ENCODE results near the gene BCKDK.
"Not testable (repeated sequence)": the region's sequence is repeated elsewhere in the genome, so short reads cannot be mapped to it uniquely, and the experiment has no call there.

The BCKDK gene

DNA sequence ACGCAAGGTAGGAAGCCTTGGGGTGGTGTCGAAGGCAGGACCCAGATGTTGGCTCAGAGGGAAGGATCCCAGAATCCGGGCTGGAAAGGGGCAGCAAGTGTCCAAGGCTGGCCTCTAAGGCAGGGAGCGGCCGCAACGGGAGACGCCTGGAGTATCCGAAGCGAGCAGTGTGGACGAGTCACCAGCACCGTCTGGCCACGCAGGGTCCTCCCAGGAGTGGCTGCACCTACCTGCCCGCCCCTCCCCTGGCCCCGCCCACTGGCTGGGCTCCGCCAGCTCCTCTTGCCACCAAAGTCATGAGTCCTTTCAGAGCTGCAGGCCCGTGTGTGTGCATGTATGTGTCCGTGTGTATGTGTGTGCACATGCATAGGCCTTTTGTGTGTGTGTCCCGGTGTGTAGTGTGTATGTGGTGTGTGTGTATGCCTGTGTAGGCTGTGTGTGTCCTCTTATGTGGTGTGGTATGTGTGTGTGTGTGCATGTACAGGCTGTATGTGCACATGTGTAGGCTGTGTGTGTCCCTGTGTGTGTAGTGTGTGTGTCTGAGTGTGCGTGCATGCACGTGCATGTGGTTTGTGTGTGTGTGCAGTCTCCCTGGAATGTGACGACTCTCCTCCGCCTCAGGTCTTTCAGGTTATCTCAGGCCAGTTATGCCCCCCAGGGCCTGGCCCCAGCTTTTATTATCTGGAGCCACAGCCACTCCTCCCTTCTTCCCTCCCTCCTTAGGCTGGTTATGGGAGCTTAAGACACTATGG, 27.5 kb downstream of the BCKDK start, which contains the start of gene PRSS8:
TSS of gene PRSS8 (minus strand) at position 193 of the 752 bp plus-strand sequence. CDS start 229 bp downstream, outside the sequence.
- peak within 1 kb of the TSS in 1 of 2 experiments; percentile 49 for H3K27ac ChIP-seq (ENCODE audit: insufficient read depth in 1 of 2, low read depth in 1 of 2, low read length in 2 of 2, poor library complexity in 1 of 2, severe bottlenecking in 2 of 2)
- CTCF ChIA-PET, result interaction anchor here (0.6 to 2.1 kb wide), 5 partner anchors 10 to 151 kb away, joined by 3 to 6 read pairs (median 3); partner anchors contain the start of genes KAT8 and PRSS36

DNA sequence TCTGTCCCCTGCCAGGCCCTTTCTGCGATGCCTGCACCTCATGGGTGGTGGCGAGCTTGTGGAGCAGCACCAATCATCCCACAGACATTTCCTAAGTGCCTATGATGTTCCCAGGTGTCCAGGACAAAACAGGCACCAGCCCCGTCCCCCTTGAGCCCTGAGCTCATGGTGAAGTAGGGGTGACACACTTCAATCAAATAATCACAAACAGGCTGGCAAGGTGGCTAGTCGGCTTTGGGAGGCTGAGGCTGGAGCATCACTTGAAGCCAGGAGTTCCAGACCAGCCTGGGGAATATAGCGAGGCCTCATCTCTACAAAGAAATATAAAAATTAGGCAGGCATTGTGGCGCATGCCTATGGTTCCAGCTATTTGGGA, 28.1 kb downstream of the BCKDK start:
- POLR2A ChIA-PET, result no interaction called here

More for the DNA sequence above, 27.5 kb downstream of the BCKDK start, which contains the start of gene PRSS8:
- 89% methylated on average over 21 of the region's 22 CpGs for WGBS (ENCODE audit: insufficient coverage)
- DNase-seq, result no peak
- H3K27me3 ChIP-seq (replicated peaks in 2 of 5; ENCODE audit: control insufficient read depth in 4 of 5, insufficient read depth in 5 of 5, low read length in 4 of 5), result no peaks in the 10 kb centered on the region
- H3K36me3 ChIP-seq (ENCODE audit: control insufficient read depth in 4 of 4, insufficient read depth in 4 of 4, low read length in 3 of 4), result peaks cover 0 to 23% (median 14%) of the 10 kb centered on the region in 4 experiments
- H3K4me1 ChIP-seq (ENCODE audit: control extremely low read depth in 1 of 4, control insufficient read depth in 4 of 4, insufficient read depth in 4 of 4, low read length in 3 of 4), result no peaks in the 10 kb centered on the region
- POLR2A ChIA-PET, result no interaction called here
- H3K4me3 ChIP-seq (ENCODE audit: control insufficient read depth in 1 of 7, extremely low read depth in 1 of 7, insufficient read depth in 4 of 7, low read depth in 2 of 7, low read length in 6 of 7), result no peak within 1 kb of the TSS
- no peaks in the 10 kb centered on the region for H3K9me3 ChIP-seq (ENCODE audit: control extremely low read depth in 1 of 5, control insufficient read depth in 4 of 5, insufficient read depth in 2 of 5, low read depth in 1 of 5, low read length in 4 of 5)

DNA sequence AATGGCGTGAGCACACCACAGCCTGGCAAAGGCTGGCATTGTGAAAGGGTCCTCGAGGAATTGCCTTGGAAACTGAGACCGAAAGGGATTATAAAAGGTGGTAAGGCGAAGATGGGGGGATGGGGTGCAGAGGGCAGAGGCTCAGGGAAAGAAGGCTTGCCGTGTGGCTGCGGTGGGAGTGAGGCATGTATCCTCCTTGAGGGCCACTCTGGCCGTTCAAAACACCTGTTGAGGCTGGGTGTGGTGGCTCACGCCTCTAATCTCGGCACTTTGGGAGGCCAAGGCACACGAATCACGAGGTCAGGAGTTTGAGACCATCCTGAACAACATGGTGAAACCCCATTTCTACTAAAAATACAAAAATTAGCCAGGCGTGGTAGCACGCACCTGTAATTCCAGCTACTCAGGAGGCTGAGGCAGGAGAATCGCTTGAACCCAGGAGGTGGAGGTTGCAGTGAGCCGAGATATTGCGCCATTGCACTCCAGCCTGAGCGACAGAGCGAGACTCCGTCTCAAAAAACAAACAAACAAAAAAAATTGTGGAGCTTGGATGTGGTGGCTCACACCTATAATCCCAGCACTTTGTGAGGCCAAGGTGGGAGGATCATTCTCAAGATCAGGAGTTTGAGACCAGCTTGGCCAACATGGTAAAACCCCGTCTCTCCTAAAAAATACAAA, 28.8 kb downstream of the BCKDK start:
- H3K36me3 ChIP-seq (ENCODE audit: control insufficient read depth in 4 of 4, insufficient read depth in 4 of 4, low read length in 3 of 4), result peaks cover 0 to 12% (median 8%) of the 10 kb centered on the region in 4 experiments
- DNase-seq; POLR2A ChIA-PET; H3K4me1 ChIP-seq (ENCODE audit: control extremely low read depth in 1 of 4, control insufficient read depth in 4 of 4, insufficient read depth in 4 of 4, low read length in 3 of 4); H3K4me3 ChIP-seq (ENCODE audit: control insufficient read depth in 1 of 7, extremely low read depth in 1 of 7, insufficient read depth in 4 of 7, low read depth in 2 of 7, low read length in 6 of 7); H3K9me3 ChIP-seq (ENCODE audit: control extremely low read depth in 1 of 5, control insufficient read depth in 4 of 5, insufficient read depth in 2 of 5, low read depth in 1 of 5, low read length in 4 of 5); H3K27ac ChIP-seq (ENCODE audit: insufficient read depth in 1 of 2, low read depth in 1 of 2, low read length in 2 of 2, poor library complexity in 1 of 2, severe bottlenecking in 2 of 2); H3K27me3 ChIP-seq (replicated peaks in 2 of 5; ENCODE audit: control insufficient read depth in 4 of 5, insufficient read depth in 5 of 5, low read length in 4 of 5): not testable (repeated sequence)
- 99% methylated on average over 16 of the region's 20 CpGs for WGBS (ENCODE audit: insufficient coverage)
- CTCF ChIA-PET, result interaction anchor here (0.7 to 1.5 kb wide), 4 partner anchors 9 to 35 kb away, joined by 3 read pairs; partner anchors contain the start of gene PRSS36

More for the DNA sequence above, 28.1 kb downstream of the BCKDK start:
- 100% methylated on average over 1 of the region's 6 CpGs for WGBS (ENCODE audit: insufficient coverage)
- H3K27me3 ChIP-seq (replicated peaks in 2 of 5; ENCODE audit: control insufficient read depth in 4 of 5, insufficient read depth in 5 of 5, low read length in 4 of 5), result no peaks in the 10 kb centered on the region
- CTCF ChIA-PET, result interaction anchor here (0.6 to 2.1 kb wide), 4 partner anchors 13 to 152 kb away, joined by 3 to 6 read pairs (median 3); partner anchors contain the start of genes KAT8 and PRSS36
- H3K36me3 ChIP-seq (ENCODE audit: control insufficient read depth in 4 of 4, insufficient read depth in 4 of 4, low read length in 3 of 4), result peaks cover 0 to 18% (median 12%) of the 10 kb centered on the region in 4 experiments
- no peak overlapping the region for H3K27ac ChIP-seq (ENCODE audit: insufficient read depth in 1 of 2, low read depth in 1 of 2, low read length in 2 of 2, poor library complexity in 1 of 2, severe bottlenecking in 2 of 2)
- no peak for DNase-seq
- H3K4me1 ChIP-seq (ENCODE audit: control extremely low read depth in 1 of 4, control insufficient read depth in 4 of 4, insufficient read depth in 4 of 4, low read length in 3 of 4), result peaks cover 0 to 3% (median 2%) of the 10 kb centered on the region in 4 experiments
- no peaks in the 10 kb centered on the region for H3K9me3 ChIP-seq (ENCODE audit: control extremely low read depth in 1 of 5, control insufficient read depth in 4 of 5, insufficient read depth in 2 of 5, low read depth in 1 of 5, low read length in 4 of 5)
- H3K4me3 ChIP-seq (ENCODE audit: control insufficient read depth in 1 of 7, extremely low read depth in 1 of 7, insufficient read depth in 4 of 7, low read depth in 2 of 7, low read length in 6 of 7), result no peak overlapping the region

DNA sequence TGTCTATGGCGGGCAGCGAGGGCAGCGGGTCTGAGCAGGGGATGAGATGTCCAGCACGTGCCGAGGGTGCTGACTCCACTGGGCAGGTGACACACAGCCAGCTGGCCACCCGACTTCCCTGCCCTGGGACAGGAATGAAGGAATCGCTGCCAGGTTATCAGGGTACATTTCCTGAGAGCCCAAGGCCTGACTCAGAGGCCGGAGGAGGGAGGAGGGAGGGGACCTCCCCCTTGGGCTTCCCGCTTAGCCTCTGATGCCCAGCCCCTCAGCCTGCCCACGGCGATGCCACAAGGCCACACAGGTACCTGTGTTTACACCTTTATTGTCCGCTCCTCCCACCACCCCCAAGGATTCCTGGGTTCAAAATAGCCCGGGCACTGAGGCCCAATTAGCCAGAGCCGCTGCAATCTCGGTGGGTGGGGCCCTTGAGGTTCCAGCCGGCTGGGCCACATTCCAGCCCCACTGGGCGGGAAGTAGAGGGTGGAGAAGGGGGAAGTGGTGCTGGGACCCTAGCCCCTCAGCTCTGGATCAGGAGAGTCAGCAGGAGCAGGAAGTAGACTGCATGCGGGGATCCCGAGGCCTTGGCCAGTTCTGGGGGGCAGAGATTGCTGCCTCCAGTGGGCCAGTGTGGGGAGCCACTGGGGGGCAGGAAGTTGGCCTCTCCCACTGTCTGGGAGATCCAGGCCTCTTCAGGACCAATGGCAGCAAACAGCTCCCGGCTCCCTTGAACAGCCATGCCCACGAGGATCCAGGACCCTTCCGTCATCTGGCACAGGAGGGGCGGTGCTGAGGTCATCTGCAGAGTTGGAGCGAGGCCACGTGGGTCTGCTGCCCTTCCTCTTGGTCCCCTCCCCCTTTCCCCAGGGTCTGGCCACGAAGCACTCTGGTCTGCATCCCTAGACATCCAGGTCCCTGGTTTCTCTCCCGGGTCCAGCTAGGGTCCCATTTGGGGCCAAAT, 30.7 kb downstream of the BCKDK start:
- no peaks in the 10 kb centered on the region for H3K9me3 ChIP-seq (ENCODE audit: control extremely low read depth in 1 of 5, control insufficient read depth in 4 of 5, insufficient read depth in 2 of 5, low read depth in 1 of 5, low read length in 4 of 5)
- H3K36me3 ChIP-seq (ENCODE audit: control insufficient read depth in 4 of 4, insufficient read depth in 4 of 4, low read length in 3 of 4), result no peaks in the 10 kb centered on the region
- no peaks in the 10 kb centered on the region for H3K27me3 ChIP-seq (replicated peaks in 2 of 5; ENCODE audit: control insufficient read depth in 4 of 5, insufficient read depth in 5 of 5, low read length in 4 of 5)
- 95% methylated on average over 23 of the region's 27 CpGs for WGBS (ENCODE audit: insufficient coverage)
- H3K27ac ChIP-seq (ENCODE audit: insufficient read depth in 1 of 2, low read depth in 1 of 2, low read length in 2 of 2, poor library complexity in 1 of 2, severe bottlenecking in 2 of 2), result no peak overlapping the region
- H3K4me1 ChIP-seq (ENCODE audit: control extremely low read depth in 1 of 4, control insufficient read depth in 4 of 4, insufficient read depth in 4 of 4, low read length in 3 of 4), result peaks cover 0 to 17% (median 17%) of the 10 kb centered on the region in 4 experiments
- ChIA-PET CTCF (interaction anchor here (0.5 to 8.5 kb wide), 3 partner anchors 10 to 39 kb away, joined by 3 to 123 read pairs (median 3); no protein-coding TSS in a partner anchor), POLR2A (no interaction called here)
- H3K4me3 ChIP-seq (ENCODE audit: control insufficient read depth in 1 of 7, extremely low read depth in 1 of 7, insufficient read depth in 4 of 7, low read depth in 2 of 7, low read length in 6 of 7), result no peak overlapping the region
- no peak for DNase-seq

DNA sequence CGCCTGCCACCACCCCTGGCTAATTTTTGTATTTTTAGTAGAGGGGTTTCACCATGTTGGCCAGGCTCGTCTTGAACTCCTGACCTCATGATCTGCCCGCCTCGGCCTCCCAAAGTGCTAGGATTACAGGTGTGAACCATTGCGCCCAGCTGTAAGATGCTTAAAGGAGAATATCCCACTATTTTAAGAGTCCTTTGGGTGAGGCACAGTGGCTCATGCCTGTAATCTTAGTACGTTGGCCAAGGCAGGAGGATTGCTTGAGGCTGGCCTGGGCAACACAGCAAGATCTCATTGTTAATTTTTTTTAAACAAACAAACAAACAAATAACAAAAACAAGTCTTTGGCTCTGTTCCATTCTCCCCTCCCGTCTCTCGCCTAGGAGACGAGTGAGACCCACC, 32.9 kb downstream of the BCKDK start:
- 98% methylated on average over 9 of the region's 9 CpGs for WGBS (ENCODE audit: insufficient coverage)
- Histone ChIP-seq H3K27ac (ENCODE audit: insufficient read depth in 1 of 2, low read depth in 1 of 2, low read length in 2 of 2, poor library complexity in 1 of 2, severe bottlenecking in 2 of 2) (peak overlapping the region in 1 of 2 experiments; percentile 77), H3K4me3 (ENCODE audit: control insufficient read depth in 1 of 7, extremely low read depth in 1 of 7, insufficient read depth in 4 of 7, low read depth in 2 of 7, low read length in 6 of 7) (peak overlapping the region in 1 of 7 experiments; percentile 52), H3K4me1 (ENCODE audit: control extremely low read depth in 1 of 4, control insufficient read depth in 4 of 4, insufficient read depth in 4 of 4, low read length in 3 of 4) (peaks cover 0 to 17% (median 17%) of the 10 kb centered on the region in 4 experiments)
- H3K27me3 ChIP-seq (replicated peaks in 2 of 5; ENCODE audit: control insufficient read depth in 4 of 5, insufficient read depth in 5 of 5, low read length in 4 of 5); DNase-seq; H3K36me3 ChIP-seq (ENCODE audit: control insufficient read depth in 4 of 4, insufficient read depth in 4 of 4, low read length in 3 of 4); H3K9me3 ChIP-seq (ENCODE audit: control extremely low read depth in 1 of 5, control insufficient read depth in 4 of 5, insufficient read depth in 2 of 5, low read depth in 1 of 5, low read length in 4 of 5); POLR2A ChIA-PET: not testable (repeated sequence)
- CTCF ChIA-PET, result interaction anchor here (1.4 to 8.5 kb wide), 6 partner anchors 12 to 156 kb away, joined by 4 to 123 read pairs (median 10); partner anchors contain the start of genes HSD3B7 and KAT8

DNA sequence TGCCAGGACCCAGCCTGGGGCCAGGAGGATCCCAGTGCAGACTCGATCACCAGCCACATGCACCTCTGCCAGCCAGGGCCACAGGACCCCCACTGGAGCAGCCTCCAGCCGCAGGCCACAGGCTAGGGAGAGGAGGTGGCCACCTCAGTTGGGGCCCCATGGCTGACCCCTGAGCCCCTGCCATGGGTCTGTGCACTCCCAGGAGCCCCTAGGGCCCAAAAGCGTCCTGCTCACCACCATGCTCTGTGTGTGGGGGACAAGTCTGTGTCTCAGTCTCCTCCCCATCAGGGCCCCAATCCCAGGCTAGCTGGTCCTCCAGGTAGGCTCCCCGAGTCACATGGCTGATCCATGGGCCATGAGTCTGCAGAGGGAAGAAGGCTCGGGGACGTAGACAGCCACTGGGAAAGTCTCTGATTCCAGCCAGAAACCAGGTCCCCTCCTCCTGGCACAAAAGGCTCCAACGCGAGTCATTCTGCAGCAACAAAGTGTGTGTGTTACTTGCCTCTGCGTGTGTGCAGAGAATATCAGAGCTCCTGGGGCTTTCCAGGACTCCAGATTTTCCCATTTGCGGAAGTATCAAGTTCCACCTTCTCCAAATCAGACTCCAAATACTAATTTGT, 33.4 kb downstream of the BCKDK start:
- Histone ChIP-seq H3K27ac (ENCODE audit: insufficient read depth in 1 of 2, low read depth in 1 of 2, low read length in 2 of 2, poor library complexity in 1 of 2, severe bottlenecking in 2 of 2) (peak overlapping the region in 1 of 2 experiments; percentile 77), H3K9me3 (ENCODE audit: control extremely low read depth in 1 of 5, control insufficient read depth in 4 of 5, insufficient read depth in 2 of 5, low read depth in 1 of 5, low read length in 4 of 5) (no peaks in the 10 kb centered on the region), H3K36me3 (ENCODE audit: control insufficient read depth in 4 of 4, insufficient read depth in 4 of 4, low read length in 3 of 4) (no peaks in the 10 kb centered on the region), H3K4me1 (ENCODE audit: control extremely low read depth in 1 of 4, control insufficient read depth in 4 of 4, insufficient read depth in 4 of 4, low read length in 3 of 4) (peaks cover 0 to 17% (median 17%) of the 10 kb centered on the region in 4 experiments), H3K27me3 (replicated peaks in 2 of 5; ENCODE audit: control insufficient read depth in 4 of 5, insufficient read depth in 5 of 5, low read length in 4 of 5) (no peaks in the 10 kb centered on the region), H3K4me3 (ENCODE audit: control insufficient read depth in 1 of 7, extremely low read depth in 1 of 7, insufficient read depth in 4 of 7, low read depth in 2 of 7, low read length in 6 of 7) (peak overlapping the region in 5 of 7 experiments; percentile 29 to 72 (median 53))
- ChIA-PET CTCF (interaction anchor here (0.6 to 8.5 kb wide), 28 partner anchors 10 to 569 kb away, joined by 3 to 123 read pairs (median 5); partner anchors contain the start of genes HSD3B7, ITGAM, KAT8 and VKORC1), POLR2A (interaction anchor here (0.9 to 2.6 kb wide), 7 partner anchors 12 to 68 kb away, joined by 3 to 22 read pairs (median 5); partner anchors contain the start of genes BCKDK, FUS, KAT8 and ZNF646)
- no peak for DNase-seq
- 44% methylated on average over 9 of the region's 10 CpGs for WGBS (ENCODE audit: insufficient coverage)
